UCSD-AML1 (cell line): ENCODE measurements around the gene GALNT11.
"Not testable (repeated sequence)": the region's sequence is repeated elsewhere in the genome, so short reads cannot be mapped to it uniquely, and the experiment has no call there.

ENCODE experiments used
- DNase-seq: peaks from one replicate; lab custom pipeline; 2025; ENCODE audit not compliant: unreplicated experiment; lab: John Stamatoyannopoulos, UW

GALNT11 gene

GRCh38 chr7:152025077-152025936 lies at the start of gene GALNT11:
Gene GALNT11 (plus strand): TSS chr7:152025674. CDS start chr7:152094228, 68,554 bp downstream.
- peak; percentile 73 for DNase-seq

DNA sequence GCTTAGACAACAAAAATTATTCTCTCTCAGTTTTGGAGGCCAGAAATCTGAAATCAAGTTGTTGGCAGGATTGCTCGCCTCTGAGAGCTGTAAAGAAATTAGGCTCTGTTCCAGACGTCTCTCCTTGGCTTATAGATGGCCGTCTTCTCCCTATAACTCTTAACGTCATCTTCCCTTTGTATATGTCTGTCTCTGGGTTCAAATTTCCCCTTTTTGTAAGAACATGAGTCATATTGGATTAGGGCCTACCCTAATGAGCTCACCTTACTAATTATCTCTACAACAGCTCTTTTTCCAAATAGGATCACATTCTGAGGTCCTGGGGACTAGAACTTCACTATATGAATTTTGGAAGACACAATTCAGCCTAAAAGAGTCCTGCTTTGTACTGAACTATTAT lies 46.9 kb upstream of the GALNT11 start:
- DNase-seq, result no peak

GRCh38 chr7:151981223-151981622 lies 44.3 kb upstream of the GALNT11 start:
- DNase-seq, result no peak

DNA sequence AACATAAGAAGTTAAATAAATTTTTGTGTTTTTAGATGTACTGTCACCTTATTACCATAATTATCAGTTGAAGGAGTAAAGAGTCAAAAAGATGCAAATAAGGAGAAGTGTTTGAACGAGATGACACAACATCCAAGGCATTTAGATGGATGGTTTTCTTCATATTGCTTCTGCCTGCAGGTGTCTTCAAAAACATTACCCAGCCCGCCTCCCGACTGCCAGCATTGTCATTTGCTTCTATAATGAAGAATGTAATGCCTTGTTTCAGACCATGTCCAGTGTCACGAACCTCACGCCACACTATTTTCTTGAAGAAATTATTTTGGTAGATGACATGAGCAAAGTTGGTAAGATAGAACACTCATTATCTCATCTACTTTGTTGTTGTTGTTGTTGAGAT lies 42.7 kb upstream of the GALNT11 start:
- DNase-seq, result no peak

- no peak for DNase-seq
Measured at GRCh38 chr7:151984612-151985011, 40.9 kb upstream of the GALNT11 start.

DNA sequence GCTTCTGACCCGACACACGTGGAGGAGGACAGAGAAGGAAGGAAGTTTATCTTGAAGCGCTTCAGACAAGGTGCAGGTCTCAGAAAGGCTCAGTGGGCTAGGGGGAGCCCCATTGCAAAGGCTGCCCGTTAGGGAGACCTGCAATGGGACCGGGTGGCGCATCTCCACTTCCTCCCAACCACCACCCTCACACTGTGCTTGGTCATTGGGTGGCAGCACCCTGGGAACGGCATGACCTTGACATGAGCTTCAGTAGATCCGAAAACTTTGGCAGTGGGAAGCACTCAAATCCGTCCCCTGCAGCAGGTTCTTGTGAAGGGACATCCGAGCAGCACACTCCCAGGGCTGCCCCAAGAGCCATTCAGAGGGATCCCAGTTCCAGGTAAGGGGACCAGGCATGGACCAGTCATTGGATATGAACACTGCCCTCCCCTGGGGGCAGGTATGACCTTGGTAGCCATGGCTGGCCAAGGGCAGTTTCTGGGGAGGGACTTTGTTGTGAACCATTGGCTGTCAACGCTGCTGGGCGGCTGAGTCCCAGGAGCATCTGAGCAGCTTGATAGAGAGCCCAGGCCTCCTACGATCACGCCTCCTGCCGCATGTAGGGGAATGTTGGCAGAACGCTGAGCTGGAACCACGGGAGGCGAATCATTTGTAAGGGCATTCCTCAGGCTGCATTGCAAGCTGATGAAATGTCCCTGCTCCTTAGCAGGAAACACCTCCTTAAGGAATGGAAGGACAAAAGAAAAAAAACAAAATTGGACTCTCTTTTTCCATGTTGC lies 37.5 kb upstream of the GALNT11 start:
- DNase-seq, result no peak

DNA sequence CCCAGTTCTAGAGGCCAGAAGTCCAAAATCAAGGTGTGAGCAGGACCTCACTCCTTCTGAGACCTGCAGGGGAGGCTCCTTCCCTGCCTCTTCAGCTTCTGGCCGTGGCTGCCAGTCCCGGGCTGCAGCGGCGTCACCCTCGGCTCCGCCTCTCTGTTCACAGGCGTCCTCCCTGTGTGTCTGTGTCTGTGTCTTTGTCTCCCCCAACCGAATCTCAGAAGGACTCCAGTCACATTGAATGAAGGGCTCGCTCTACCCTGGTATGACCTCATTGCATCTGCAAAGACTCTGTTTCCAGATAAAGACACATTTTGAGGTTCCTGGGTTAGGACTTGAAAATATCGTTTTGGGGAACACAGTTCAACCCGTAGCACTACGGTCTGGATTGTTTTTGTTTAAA lies 33.1 kb upstream of the GALNT11 start:
- peak; percentile 37 for DNase-seq

DNA sequence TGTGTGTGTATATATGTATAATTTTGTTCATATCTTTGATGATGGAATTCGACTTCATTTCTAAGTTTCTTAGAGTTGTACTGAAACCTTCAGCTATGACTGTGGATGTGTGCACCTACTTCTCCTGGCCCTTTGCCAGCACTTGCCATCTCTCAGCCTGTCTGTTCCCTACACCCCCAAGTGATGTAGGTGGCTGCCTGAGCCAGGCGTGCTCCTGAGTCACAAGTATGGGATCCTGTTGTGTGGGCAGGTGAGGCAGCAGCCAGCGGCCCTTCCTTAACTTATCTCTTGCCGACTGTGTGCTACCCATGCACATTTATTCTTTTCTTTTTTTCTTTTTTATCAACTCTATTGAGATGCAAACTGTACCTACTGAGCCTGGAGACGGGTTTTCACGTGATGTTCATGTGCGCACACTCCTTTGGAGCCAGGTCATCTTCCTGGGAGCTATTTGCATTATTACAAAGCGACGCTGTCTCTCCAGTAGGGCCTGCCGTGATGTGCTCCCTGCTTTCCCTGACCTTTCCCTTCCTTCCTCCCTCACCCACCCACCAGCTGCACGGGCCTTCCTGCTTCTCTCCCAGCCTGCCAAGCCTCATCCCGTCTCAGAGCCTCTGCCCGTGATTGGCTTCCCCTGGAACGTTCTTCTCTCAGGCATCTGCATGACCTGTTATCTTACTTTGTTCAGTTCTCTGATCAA lies 31.3 kb upstream of the GALNT11 start:
- no peak for DNase-seq

- DNase-seq, result no peak
Measured at GRCh38 chr7:151999424-152000090, 25.9 kb upstream of the GALNT11 start.

GRCh38 chr7:152000191-152000590 lies 25.3 kb upstream of the GALNT11 start:
- DNase-seq, result no peak

GRCh38 chr7:152006336-152006735 lies 19.1 kb upstream of the GALNT11 start:
- no peak for DNase-seq

- no peak for DNase-seq
Measured at GRCh38 chr7:152011860-152012259, 13.6 kb upstream of the GALNT11 start.

DNA sequence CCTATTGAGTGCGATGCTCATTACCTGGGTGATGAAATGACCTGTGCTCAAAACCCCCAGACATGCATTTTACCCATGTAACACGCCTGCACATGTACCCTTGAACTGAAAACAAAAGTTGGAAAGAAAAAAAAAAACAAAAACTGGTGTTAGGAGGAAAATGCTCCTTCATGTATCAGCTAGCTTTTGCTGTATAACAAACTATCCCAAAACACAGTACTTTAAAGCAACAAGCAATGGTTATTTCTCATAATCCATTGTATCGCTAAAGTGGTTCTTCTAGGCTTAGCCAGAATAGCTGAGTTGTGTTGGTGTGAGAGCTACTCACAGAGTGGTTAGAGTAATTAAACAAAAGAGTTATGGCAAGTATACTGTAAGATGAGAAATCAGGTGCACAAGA lies 12.2 kb upstream of the GALNT11 start:
- no peak for DNase-seq

GRCh38 chr7:152013974-152014373 lies 11.5 kb upstream of the GALNT11 start:
- no peak for DNase-seq

- no peak for DNase-seq
Measured at GRCh38 chr7:152014722-152015121, 10.8 kb upstream of the GALNT11 start.

DNA sequence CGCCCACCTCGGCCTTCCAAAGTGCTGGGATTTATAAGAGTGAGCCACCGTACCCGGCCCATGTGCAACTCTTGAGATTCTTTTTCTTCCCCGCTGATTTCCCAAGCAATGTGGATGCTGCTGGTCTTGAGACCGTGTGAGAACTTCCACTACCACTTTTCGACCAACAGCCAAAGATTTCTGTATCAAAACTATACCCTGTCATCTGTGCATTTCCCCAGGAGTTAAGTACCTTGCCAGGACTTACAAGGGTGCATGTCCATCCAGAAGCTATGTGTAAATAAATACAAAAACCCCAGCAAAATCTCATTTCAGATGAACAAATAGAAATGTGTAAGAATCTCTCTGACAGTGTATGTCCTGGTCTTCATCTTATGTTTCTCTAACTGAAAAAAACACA lies 9.9 kb upstream of the GALNT11 start:
- DNase-seq, result no peak

DNA sequence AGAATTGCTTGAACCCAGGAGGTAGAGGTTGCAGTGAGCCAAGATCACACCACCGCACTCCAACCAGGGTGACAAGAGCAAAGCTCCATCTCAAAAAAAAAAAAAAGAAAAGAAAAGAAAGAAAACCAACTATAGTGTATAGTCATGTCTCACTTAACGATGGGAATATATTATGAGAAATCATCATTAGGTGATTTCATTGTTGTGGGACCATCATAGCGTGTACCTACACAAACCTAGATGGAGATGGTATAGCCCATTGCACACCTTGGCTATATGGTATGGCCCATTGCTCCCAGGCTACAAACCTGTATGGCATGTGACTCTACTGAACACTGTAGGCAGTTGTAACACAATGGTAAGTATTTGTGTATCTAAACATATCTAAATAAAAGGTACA lies 8.5 kb upstream of the GALNT11 start:
- no peak for DNase-seq

DNA sequence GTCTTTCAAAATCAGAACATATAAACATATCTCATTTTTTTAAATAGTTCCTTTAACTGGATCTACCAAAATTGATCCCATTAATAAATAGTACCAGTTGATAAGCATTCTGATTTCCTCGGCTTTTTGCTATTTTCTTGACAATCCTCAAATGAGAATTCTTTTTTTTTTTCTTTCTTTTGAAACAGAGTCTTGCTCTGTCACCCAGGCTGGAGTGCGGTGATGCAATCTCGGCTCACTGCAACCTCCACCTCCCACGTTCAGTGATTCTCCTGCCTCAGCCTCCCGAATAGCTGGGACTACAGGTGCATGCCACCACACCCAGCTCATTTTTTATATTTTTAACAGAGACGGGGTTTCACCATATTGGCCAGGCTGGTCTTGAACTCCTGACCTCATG lies 7.8 kb upstream of the GALNT11 start:
- not testable (repeated sequence) for DNase-seq

- DNase-seq, result not testable (repeated sequence)
Measured at GRCh38 chr7:152021740-152022139, 3.7 kb upstream of the GALNT11 start.

DNA sequence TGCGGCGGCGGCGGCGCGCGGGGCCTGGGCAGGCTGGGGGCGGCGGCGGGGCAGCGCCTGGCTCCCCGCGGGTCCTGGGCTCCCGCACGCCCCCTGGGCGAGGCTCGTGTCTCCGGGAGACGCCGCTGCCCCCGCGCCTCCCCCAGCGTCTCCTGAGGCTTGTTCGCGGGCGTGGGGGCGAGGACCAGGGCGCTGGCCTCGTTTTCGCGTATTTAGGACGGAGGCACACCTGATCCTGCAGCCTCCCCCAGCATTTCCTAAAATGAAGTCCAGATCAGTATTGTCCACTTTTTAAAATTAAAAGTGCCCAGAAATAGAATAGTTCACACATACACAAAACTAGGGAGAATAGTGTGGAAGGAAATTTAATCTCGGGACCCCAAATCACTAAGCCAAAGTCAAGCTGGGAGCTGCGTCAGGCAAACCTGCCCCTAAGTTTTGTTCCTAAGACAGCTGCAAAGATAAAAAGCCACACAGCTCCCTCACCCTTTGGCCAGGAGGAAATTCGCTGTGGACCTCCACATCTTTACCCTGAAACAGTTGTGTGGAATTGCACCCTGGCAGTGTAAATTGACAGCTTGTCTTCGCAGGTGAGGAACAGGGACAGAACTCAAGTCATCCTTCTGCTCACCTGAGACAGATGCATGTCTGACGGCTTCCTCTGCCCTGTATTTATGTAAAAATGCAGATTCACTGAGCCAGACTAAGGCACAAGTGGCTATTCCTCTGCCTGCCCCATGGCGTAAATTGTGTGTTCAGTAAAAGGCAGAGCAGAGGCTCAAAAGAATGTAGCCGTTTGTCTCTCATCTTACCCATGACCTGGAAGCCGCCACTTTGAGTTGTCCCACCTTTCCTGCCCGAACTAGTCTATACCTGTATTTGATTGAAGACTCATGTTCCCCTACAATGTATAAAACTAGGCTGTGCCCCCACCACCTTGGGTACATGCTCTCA lies 740 bp downstream of the GALNT11 start:
- DNase-seq, result no peak
